Spleen (tissue), 7 donors: ENCODE data around the gene ZNF528.

Experiments
- POLR2A ChIP-seq, 3 donors: fragments of 450-650 bp; IDR thresholded peaks; one replicate each; pipeline ENCODE4 v1.5.1; 2017; ENCODE audit warnings: antibody characterized with exemption in 3 of 3, mild to moderate bottlenecking in 1 of 3
- TF ChIP-seq, protein P1 (sequence below), 11 experiments: fragments of 200-600 bp in 7 of 11; fragments of 450-650 bp in 4 of 11; sonication (generic) in 4 of 11; IDR thresholded peaks in 8 of 11; conservative IDR thresholded peaks in 3 of 11; 1 replicate in 7 of 11; 2 replicates in 4 of 11; pipeline versions ENCODE4 v1.4.0 to v1.8.0; 2016 to 2021; ENCODE audit warnings: antibody characterized with exemption in 11 of 11, inconsistent platforms in 4 of 11, mild to moderate bottlenecking in 1 of 11
- donor health status: DM: no; HTN: no; CAD: no; lungs with moderate emphysema.
- donor health status: DM: no; HTN: no; CAD: no.
- donor health status: DM: no; HTN: no; CAD: no.

DNA sequence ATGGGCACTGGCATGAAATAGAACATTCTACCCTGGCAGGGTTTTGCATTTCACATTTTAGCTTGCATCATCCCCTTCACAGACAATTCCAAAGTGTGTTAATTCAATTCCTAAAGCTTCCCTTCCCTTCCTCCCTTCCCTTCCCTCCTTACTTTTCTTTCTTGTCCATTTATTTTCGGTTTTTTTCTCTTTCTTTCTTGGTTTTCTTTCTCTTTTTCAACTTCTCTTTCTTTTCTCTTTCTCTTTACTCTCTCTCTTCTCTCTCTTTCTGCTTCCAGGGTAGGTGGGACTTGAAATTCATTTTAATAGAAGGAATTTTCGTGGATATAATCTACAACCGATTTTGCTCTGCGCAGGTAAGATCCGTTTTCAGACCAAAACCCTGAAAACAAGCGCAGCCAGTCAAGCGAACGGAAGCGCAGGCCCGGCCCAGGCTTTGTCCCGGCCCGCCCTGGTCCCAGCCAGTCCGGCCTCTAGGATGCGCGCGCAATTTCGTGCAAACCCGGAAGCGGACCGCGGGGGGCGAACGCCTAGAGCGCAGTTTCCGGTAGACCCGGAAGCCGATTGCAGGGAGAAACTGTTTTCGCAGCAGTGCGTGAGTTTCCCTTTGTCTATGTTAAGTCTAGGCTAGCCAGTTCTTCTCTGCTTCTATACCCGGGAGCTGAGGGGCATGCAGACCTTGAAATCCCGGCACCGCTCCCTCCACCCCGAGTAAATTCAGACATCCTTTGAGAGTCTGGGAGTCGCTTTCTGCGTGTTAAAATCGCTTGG lies at the start of gene ZNF528:
- TF ChIP-seq, protein P1, sequence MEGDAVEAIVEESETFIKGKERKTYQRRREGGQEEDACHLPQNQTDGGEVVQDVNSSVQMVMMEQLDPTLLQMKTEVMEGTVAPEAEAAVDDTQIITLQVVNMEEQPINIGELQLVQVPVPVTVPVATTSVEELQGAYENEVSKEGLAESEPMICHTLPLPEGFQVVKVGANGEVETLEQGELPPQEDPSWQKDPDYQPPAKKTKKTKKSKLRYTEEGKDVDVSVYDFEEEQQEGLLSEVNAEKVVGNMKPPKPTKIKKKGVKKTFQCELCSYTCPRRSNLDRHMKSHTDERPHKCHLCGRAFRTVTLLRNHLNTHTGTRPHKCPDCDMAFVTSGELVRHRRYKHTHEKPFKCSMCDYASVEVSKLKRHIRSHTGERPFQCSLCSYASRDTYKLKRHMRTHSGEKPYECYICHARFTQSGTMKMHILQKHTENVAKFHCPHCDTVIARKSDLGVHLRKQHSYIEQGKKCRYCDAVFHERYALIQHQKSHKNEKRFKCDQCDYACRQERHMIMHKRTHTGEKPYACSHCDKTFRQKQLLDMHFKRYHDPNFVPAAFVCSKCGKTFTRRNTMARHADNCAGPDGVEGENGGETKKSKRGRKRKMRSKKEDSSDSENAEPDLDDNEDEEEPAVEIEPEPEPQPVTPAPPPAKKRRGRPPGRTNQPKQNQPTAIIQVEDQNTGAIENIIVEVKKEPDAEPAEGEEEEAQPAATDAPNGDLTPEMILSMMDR (IDR thresholded peaks at IDR 0.05 in 8 of 11, conservative IDR thresholded peaks at IDR 0.05 in 3 of 11), result no peak
- peak in 1 of 3 donors; percentile 26 for TF ChIP-seq POLR2A (IDR thresholded peaks at IDR 0.05)
